Vagina (tissue), 2 donors: Measurements from ENCODE around the gene STK11IP.

Source experiments
- POLR2A ChIP-seq, 2 donors: fragments of 450-650 bp; IDR thresholded peaks; one replicate each; pipeline ENCODE4 v1.6.1; 2017; ENCODE audit warnings: antibody characterized with exemption in 2 of 2, mild to moderate bottlenecking in 2 of 2, moderate library complexity in 2 of 2
- TF ChIP-seq, protein P1 (sequence below), 3 experiments: fragments of 450-650 bp in 2 of 3; fragments of 200-600 bp in 1 of 3; sonication (generic) in 1 of 3; IDR thresholded peaks; one replicate each; pipeline ENCODE4 v1.5.1; 2017 to 2019; ENCODE audit warnings: antibody characterized with exemption in 3 of 3, mild to moderate bottlenecking in 2 of 3, moderate library complexity in 2 of 3

DNA sequence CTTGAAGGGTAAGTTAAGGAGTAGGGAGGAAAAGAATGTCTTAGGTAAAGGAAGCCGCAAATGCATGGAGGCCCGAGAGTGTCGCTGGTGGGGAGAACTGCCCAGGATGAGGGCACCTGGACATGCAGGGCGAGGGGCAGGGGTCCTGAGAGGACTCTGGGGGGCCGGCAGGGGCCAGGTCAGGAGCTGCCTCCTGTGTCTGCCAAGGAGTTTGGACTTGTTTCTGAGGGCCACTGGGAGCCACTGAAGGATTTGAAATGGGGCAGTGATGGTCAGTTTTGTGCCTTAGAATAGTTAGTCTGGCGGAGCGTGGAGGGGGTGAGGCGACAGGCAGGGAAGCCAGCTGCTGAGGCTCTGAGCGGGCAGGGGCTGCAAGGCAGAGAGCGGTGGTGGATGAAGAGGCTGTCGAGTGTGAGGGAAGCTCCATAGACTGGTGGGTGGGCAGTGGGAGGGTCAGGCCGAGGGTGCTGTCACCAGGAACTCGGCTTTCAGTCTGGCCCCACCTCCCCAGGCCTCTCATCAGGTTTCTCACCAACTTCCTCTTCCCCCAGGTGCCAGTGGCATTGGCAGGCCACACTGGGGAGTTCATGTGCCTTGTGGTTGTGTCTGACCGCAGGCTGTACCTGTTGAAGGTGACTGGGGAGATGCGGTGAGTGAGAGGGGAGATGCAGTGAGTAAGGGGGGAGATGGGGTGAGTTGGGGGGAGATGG is 15.1 kb downstream of the STK11IP start:
- TF ChIP-seq, protein P1, sequence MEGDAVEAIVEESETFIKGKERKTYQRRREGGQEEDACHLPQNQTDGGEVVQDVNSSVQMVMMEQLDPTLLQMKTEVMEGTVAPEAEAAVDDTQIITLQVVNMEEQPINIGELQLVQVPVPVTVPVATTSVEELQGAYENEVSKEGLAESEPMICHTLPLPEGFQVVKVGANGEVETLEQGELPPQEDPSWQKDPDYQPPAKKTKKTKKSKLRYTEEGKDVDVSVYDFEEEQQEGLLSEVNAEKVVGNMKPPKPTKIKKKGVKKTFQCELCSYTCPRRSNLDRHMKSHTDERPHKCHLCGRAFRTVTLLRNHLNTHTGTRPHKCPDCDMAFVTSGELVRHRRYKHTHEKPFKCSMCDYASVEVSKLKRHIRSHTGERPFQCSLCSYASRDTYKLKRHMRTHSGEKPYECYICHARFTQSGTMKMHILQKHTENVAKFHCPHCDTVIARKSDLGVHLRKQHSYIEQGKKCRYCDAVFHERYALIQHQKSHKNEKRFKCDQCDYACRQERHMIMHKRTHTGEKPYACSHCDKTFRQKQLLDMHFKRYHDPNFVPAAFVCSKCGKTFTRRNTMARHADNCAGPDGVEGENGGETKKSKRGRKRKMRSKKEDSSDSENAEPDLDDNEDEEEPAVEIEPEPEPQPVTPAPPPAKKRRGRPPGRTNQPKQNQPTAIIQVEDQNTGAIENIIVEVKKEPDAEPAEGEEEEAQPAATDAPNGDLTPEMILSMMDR (IDR thresholded peaks at IDR 0.05) = no peak
- no peak for TF ChIP-seq POLR2A (IDR thresholded peaks at IDR 0.05)
